HepG2 (cell line): Measurements from ENCODE around the gene NEAT1. TPM values are rescaled to one million over a fixed set of nuclear protein-coding genes. Genes with fewer than 3 reads are reported as not detected.

Source experiments
- IKZF4 ChIP-seq: sonication (generic); formaldehyde crosslinking; IDR thresholded peaks from 2 replicates; pipeline ENCODE4 v1.5.1; 2020; ENCODE audit warnings: borderline replicate concordance, mild to moderate bottlenecking, low read depth, missing genetic modification reagents; ENCODE audit errors: not compliant biosample characterization
- KLF13 ChIP-seq: sonication (generic); formaldehyde crosslinking; IDR thresholded peaks from 2 replicates; pipeline ENCODE4 v1.4.0; 2020; ENCODE audit warnings: mild to moderate bottlenecking, missing genetic modification reagents
- MXD4 ChIP-seq: IDR thresholded peaks from 2 replicates; pipeline ENCODE4 v1.6.1; 2016; ENCODE audit warnings: mild to moderate bottlenecking, missing biosample characterization, missing genetic modification reagents
- NBN ChIP-seq: fragments of 450-650 bp; conservative IDR thresholded peaks from 2 replicates; pipeline ENCODE4 v1.6.1; 2017
- NFIB ChIP-seq: sonication (generic); formaldehyde crosslinking; IDR thresholded peaks from 2 replicates; pipeline ENCODE4 v1.9.0; 2021; ENCODE audit warnings: missing genetic modification reagents, mild to moderate bottlenecking, borderline replicate concordance
- RFX1 ChIP-seq: fragments of 450-650 bp; IDR thresholded peaks from 2 replicates; pipeline ENCODE4 v1.6.1; 2017
- SAFB2 ChIP-seq: sonication (generic); formaldehyde crosslinking; IDR thresholded peaks from 2 replicates; pipeline ENCODE4 v1.5.1; 2020; ENCODE audit warnings: missing genetic modification reagents, low read depth, mild to moderate bottlenecking, borderline replicate concordance
- TEAD2 ChIP-seq: sonication (generic); formaldehyde crosslinking; IDR thresholded peaks from 2 replicates; pipeline ENCODE4 v1.9.0; 2021; ENCODE audit warnings: missing genetic modification reagents
- TOPORS ChIP-seq: sonication (generic); formaldehyde crosslinking; IDR thresholded peaks from 2 replicates; pipeline ENCODE4 v1.8.0; 2023; ENCODE audit warnings: mild to moderate bottlenecking, missing genetic modification reagents
- ZNF138 ChIP-seq: sonication (generic); formaldehyde crosslinking; IDR thresholded peaks from 2 replicates; pipeline ENCODE4 v1.5.0; 2020; ENCODE audit warnings: mild to moderate bottlenecking, low read depth, missing genetic modification reagents
- ZNF350 ChIP-seq: sonication (generic); formaldehyde crosslinking; IDR thresholded peaks from 2 replicates; pipeline ENCODE4 v1.4.0; 2020; ENCODE audit warnings: mild to moderate bottlenecking, low read depth, missing genetic modification reagents, borderline replicate concordance
- ZNF460 ChIP-seq: sonication (generic); formaldehyde crosslinking; IDR thresholded peaks from 2 replicates; pipeline ENCODE4 v1.5.1; 2020; ENCODE audit warnings: missing genetic modification reagents, mild to moderate bottlenecking, borderline replicate concordance
- ZNF496 ChIP-seq: sonication (generic); formaldehyde crosslinking; IDR thresholded peaks from 2 replicates; pipeline ENCODE4 v1.8.1; 2023; ENCODE audit warnings: mild to moderate bottlenecking, moderate library complexity, missing genetic modification reagents; ENCODE audit not compliant: insufficient replicate concordance
- ZNF512B ChIP-seq: sonication (generic); formaldehyde crosslinking; IDR thresholded peaks from 2 replicates; pipeline ENCODE4 v1.5.1; 2020; ENCODE audit warnings: missing genetic modification reagents, mild to moderate bottlenecking, borderline replicate concordance
- ZSCAN30 ChIP-seq: sonication (generic); formaldehyde crosslinking; IDR thresholded peaks from 2 replicates; pipeline ENCODE4 v1.5.0; 2020; ENCODE audit warnings: mild to moderate bottlenecking, missing genetic modification reagents
- ZSCAN5A ChIP-seq: sonication (generic); formaldehyde crosslinking; IDR thresholded peaks from 2 replicates; pipeline ENCODE4 v1.8.0; 2022; ENCODE audit warnings: mild to moderate bottlenecking, missing genetic modification reagents, borderline replicate concordance
- polyA plus RNA-seq, 8 experiments: library from polyadenylated mRNA; depleted of rRNA in 3 of 8; stranded (reverse) in 7 of 8; unstranded in 1 of 8; fragments of >200 nt; fragmentation: Illumina TruSeq in 4 of 8; extraction: Trizol in 4 of 8; gene quantifications; 2 replicates each; pipeline versions ENCODE4 v1.2.1 to v1.2.3, GENCODE V29; 2011 to 2016; ENCODE audit warnings: low read depth in 4 of 8, missing spikeins in 1 of 8, mixed read lengths in 1 of 8; ENCODE audit not compliant: insufficient read depth in 1 of 8
- total RNA-seq, 5 experiments: library from RNA; depleted of rRNA; stranded (reverse); fragments of >200 nt; fragmentation: Illumina TruSeq; extraction: Trizol; gene quantifications; 2 replicates each; pipeline ENCODE4 v1.2.3, GENCODE V29; 2016; ENCODE audit warnings: low read depth in 1 of 5
- TF ChIP-seq, protein P1 (sequence below): sonication (generic); formaldehyde crosslinking; IDR thresholded peaks from 2 replicates; pipeline ENCODE4 v1.4.0; 2020; ENCODE audit warnings: missing genetic modification reagents, mild to moderate bottlenecking, borderline replicate concordance
- TF ChIP-seq, protein P2 (sequence below): IDR thresholded peaks from 2 replicates; pipeline ENCODE4 v1.6.1; 2012; ENCODE audit warnings: low read depth, low read length, improper control_type of control experiment
- TF ChIP-seq, protein P3 (sequence below): sonication (generic); formaldehyde crosslinking; IDR thresholded peaks from 2 replicates; pipeline ENCODE4 v1.8.0; 2022; ENCODE audit warnings: missing genetic modification reagents, mild to moderate bottlenecking, inconsistent platforms, borderline replicate concordance

Gene NEAT1
- total and polyA plus RNA-seq, 2 of the 13 experiments (the other 11 are each of a cell fraction or from before 2014, with no cell fraction given), result 20.5 to 41.2 TPM

- TF ChIP-seq ZSCAN5A (CRISPR knock-in tag), result no peak
- no peak for TF ChIP-seq KLF13 (CRISPR knock-in tag)
- no peak for TF ChIP-seq NBN
- no peak for TF ChIP-seq MXD4
- TF ChIP-seq, protein P1, sequence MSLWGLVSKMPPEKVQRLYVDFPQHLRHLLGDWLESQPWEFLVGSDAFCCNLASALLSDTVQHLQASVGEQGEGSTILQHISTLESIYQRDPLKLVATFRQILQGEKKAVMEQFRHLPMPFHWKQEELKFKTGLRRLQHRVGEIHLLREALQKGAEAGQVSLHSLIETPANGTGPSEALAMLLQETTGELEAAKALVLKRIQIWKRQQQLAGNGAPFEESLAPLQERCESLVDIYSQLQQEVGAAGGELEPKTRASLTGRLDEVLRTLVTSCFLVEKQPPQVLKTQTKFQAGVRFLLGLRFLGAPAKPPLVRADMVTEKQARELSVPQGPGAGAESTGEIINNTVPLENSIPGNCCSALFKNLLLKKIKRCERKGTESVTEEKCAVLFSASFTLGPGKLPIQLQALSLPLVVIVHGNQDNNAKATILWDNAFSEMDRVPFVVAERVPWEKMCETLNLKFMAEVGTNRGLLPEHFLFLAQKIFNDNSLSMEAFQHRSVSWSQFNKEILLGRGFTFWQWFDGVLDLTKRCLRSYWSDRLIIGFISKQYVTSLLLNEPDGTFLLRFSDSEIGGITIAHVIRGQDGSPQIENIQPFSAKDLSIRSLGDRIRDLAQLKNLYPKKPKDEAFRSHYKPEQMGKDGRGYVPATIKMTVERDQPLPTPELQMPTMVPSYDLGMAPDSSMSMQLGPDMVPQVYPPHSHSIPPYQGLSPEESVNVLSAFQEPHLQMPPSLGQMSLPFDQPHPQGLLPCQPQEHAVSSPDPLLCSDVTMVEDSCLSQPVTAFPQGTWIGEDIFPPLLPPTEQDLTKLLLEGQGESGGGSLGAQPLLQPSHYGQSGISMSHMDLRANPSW (CRISPR knock-in tag), result no peak
- no peak for TF ChIP-seq TEAD2
- TF ChIP-seq SAFB2 (CRISPR knock-in tag), result peak; percentile 53; the same call in 1 of the 2 replicates
- TF ChIP-seq ZSCAN30 (CRISPR knock-in tag), result no peak
- TF ChIP-seq, protein P2, sequence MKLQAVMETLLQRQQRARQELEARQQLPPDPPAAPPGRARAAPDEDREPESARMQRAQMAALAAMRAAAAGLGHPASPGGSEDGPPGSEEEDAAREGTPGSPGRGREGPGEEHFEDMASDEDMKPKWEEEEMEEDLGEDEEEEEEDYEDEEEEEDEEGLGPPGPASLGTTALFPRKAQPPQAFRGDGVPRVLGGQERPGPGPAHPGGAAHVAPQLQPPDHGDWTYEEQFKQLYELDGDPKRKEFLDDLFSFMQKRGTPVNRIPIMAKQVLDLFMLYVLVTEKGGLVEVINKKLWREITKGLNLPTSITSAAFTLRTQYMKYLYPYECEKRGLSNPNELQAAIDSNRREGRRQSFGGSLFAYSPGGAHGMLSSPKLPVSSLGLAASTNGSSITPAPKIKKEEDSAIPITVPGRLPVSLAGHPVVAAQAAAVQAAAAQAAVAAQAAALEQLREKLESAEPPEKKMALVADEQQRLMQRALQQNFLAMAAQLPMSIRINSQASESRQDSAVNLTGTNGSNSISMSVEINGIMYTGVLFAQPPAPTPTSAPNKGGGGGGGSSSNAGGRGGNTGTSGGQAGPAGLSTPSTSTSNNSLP, result no peak
- no peak for TF ChIP-seq ZNF512B (CRISPR knock-in tag)
- no peak for TF ChIP-seq ZNF460 (CRISPR knock-in tag)
- TF ChIP-seq ZNF350 (CRISPR knock-in tag), result peak; percentile 70; the same call in 1 of the 2 replicates
- TF ChIP-seq IKZF4, result no peak
- TF ChIP-seq TOPORS (CRISPR knock-in tag), result no peak
- TF ChIP-seq ZNF138, result no peak
- TF ChIP-seq, protein P3, sequence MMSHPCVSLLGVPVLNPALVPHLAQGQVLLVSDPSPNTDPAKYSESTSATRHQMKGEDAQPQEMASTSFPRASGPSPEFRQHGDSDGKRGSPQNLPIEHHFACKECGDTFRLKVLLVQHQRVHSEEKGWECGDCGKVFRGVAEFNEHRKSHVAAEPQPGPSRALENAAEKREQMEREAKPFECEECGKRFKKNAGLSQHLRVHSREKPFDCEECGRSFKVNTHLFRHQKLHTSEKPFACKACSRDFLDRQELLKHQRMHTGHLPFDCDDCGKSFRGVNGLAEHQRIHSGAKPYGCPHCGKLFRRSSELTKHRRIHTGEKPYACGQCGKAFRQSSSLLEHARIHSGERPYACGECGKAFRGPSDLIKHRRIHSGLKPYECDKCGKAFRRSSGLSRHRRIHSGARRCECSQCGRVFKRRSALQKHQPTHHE (CRISPR knock-in tag), result no peak
- TF ChIP-seq RFX1, result peak; percentile 98
- no peak for TF ChIP-seq ZNF496 (CRISPR knock-in tag)
- no peak for TF ChIP-seq NFIB
These were observed 65.1 kb downstream of the NEAT1 start (continued) for GRCh38 chr11:65487467-65488272.
